Activated naive CD4-positive, alpha-beta T cell (primary cell): ENCODE data around the gene KPNA4.
"Not testable (repeated sequence)": the region's sequence is repeated elsewhere in the genome, so short reads cannot be mapped to it uniquely, and the experiment has no call there.

Source experiments
- DNase-seq, 4 experiments: peaks; one replicate each; lab custom pipeline; 2025; lab: John Stamatoyannopoulos, UW

KPNA4 gene

DNA sequence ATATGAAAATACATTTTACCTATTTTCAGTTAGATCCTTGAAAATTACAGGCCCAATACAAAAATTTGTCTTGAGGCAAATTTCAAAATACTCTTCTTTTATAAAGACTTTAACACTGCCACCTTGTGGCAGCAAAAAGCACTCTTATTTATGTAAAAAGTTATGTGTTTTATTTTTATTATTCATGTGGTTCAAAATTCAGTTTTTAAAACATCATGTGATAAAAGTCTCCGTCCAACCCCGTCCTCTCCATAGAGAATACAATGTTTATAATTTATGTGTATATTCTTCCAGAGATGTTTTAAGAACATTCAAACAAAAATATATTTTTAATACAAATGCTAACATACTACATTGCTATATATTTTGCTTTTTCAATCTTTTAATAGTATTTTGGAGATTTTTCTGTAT lies 78.9 kb downstream of the KPNA4 start:
- no peak for DNase-seq

DNA sequence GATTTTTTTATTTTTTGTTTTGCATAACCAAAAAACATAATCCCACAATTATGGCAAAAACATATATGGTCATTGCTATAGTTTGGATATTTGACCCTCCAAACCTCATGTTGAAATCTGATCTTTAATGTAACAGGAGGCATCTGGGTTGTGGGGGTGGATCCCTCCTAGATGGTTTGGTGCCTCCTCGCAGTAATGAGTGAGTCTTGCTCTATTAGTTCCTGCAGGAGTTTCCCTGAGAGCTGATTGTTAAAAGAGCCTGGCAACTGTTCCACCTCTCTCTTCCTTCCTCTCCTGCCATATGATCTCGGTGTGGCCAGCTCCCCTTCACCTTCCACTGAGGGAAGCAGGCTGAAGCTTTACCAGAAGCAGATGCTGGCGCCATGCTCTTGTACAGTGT lies 82.6 kb downstream of the KPNA4 start:
- no peak for DNase-seq

DNA sequence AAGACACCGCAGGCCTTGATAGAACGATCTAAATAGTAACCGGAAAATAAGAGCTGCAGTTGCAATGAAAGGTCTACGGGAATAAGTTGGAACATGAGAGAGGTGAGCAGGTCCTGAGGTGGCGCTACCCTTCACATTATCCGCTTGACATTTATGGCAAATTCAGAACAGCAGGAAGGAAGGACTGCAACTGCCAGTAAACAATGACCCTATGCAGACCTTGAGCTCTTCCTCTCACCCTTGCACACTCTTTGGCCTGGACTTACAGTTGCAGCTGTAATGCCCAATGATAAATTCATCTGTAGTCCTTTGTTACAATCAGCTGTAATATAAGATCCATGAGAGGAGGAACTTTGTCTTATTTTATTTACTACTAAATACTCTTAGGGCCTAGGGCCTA lies 83.5 kb downstream of the KPNA4 start:
- no peak for DNase-seq

DNA sequence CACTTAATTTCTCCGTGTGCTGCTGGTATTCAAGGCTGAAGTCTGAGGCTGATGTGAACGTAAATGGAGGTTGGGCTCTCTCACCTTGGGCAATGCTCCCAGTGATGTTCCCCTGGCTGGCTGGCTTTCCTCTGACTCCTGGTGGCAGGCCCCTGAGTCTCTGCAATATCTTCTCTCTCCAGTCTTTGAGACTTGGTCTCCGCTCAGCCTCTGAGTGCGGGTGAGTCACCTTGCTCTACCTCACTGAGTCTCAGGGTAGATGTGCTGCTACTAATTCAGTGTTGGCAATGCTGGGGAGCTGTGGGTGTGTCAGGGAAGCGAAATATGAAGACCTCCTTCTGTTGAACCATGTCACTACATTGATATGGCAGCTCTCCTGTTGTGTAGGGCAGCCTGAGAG lies 84.4 kb downstream of the KPNA4 start:
- DNase-seq = no peak

DNA sequence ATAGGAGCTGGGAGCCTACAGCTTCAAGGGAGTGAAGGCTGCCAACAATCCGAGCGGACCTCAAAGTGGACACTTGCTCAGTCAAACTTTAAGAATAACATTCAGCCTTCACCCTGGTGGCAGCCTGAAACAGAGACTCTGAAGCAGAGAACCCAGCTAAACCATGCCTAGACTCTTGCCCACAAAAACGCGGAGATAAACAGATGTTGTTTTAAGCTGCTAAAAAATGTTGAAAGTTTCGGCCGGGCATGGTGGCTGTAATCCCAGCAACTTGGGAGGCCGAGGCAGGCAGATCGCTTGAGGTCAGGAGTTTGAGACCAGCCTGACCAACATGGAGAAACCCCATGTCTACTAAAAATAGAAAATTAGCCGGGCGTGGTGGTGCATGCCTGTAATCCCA lies 86.0 kb downstream of the KPNA4 start:
- DNase-seq = no peak

DNA sequence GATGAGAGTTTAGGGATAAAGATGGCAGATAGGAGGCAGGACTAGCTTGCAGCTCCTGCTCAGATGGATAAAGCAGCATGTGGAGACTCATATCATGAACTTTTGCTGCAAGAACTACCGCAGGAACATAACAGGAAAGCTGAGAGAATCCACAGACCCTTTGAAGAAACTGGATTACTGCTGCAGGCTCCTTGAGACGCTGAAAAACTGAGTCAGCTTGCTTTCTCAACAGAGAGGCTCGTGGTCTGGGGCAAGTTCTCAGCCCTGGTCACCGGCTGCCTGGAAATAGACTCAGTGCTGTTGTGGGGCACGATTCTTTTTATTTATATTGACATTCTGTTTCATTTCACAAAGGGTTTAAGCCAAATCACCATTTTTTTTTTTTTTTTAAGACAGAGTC lies 87.0 kb downstream of the KPNA4 start:
- no peak for DNase-seq

DNA sequence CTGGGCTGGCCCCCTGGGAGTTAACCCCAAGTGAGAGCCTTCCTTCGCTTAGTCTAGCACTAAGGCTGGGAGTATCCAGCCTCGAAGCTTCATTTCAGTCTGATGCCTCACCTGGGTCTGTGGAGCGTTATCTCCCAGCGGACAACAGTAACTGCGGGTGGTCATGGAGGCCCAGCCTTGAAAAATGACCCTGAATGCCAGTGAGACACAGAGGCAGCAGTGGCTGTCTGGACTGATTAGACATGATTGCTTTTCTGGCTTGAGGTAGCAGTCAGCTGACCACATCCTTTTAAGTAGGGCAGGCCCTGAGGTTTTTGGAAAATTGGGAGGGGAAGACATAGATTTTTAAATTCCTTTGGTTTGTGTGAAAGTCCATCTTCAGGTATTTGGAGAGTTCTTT lies 87.6 kb downstream of the KPNA4 start:
- no peak for DNase-seq

DNA sequence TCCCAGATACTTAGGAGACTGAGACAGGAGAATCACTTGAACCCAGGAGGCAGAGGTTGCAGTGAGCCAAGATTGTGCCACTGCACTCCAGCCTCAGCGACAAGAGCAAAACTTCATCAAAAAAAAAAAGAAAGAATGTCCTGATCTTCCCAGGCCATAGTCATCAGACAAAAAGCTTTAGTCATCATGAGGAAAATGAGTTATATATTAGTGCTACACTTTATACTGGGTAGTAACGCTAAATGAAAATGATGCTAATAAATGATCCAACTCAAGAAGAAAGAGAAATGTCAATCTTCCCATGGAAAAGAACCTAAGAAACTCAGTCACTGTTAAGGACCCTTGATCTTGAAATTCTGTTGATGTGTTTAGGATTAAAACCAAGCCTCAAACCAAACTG lies 89.5 kb downstream of the KPNA4 start:
- no peak for DNase-seq

DNA sequence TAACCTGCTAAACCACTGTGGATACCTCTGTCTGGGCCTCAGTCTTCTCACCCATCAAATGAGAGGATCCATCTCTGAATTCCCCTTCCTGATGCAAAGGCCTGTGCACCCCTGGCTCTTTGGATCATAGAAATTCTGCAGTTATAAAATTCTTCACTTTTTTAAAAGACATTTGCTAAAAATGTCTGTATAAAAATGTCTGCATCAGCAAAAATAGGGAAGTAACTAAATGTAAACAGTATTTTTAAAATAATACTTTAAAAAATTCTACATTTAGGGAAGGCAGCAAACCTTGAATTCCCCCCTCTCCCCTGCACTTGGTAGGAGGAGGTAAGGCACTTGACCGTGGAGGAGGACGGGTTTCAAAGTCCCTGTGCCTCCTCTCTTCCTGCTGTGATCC lies 90.2 kb downstream of the KPNA4 start:
- no peak for DNase-seq

DNA sequence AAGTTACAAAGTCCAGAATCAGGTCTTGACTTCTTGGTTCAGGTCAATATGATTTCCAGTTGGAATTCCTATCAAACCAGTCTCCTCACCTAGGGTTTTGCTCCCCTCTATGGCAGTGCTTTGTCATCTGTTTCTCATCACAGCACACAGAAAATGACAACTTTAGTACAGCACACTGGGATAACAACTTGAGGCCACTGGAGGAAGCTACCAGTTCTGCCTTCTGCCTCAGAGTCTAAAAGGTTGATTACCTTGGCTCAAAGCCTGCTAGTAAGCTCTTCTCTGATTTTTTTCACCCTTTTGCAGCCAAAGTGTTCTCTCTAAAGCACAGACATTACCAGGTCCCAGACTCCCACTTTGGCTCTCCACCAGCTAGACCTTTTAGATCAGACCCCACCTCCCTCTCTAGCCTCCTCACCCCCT lies 90.9 kb downstream of the KPNA4 start:
- DNase-seq = no peak

DNA sequence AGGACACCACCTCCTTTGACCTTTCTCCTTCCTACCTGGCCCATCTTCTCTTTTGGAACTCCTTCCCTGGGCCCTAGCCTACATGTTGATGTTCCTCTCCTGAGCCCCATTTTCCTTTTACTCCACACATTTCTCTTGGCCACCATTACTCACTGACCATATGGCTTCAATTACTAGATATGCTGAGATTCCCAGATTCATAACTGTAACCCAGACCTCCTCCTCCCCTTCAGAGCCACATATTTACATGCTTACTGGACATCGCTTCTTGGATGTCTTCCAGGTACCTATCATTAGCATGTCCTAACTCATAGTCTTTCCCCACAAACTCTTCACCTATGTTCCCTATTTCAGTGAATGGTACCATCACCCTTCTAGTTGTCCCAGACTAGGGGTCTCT lies 91.4 kb downstream of the KPNA4 start:
- no peak for DNase-seq

DNA sequence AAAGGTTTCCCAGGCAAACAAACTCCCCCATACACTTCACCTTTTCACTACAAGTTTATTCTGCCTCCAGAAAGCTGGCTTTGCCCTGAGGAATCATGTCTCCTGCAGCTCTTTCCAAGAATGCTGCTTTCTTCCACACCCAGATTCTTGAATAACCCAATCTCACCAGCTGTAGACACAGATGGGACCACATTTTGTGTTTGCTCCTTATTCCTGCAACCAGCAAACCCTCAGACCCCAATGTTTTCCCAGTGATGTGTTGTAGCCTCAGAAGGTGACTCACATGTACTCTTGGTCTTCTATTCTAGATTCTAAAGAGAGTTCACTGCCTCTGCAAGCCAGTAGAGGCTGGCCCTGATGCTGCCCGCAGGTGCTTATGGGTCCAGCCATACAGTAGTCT lies 92.2 kb downstream of the KPNA4 start:
- no peak for DNase-seq

DNA sequence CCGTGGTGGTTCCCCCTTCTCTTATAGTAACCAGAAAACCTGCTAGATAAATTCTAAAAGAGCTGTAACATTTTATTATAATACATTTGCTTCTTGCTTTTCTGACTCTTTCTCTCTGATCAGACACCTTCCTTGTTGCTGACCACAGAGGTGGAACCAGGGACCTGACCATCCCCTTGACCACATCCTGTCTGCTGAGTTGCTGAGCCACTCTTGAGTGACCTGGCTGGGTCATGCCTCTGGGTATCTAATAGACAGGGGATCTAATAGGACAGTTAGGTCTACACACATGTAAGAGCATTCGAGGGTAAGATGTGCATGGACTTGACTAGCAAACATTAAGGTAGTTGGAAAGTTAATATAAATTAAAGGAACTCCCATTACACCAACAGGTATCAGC lies 93.0 kb downstream of the KPNA4 start:
- no peak for DNase-seq

DNA sequence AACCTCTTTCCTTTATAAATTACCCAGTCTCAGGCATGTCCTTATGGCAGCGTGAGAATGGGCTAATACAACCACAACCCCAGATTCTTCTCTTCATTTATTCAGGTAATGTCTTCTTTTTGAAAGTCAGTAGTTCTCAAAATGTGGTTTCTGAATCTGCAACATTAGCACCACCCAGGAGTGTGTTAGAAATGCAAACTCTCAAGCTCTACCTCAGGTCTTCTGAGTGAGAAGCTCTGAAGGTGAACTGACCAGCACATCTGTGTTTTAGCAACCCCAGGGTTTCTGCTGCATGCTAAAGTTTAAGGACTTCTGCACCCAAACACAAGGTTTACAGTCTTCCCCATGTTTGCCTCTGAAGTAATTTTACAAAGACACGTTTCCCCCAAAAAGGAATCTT lies 93.5 kb downstream of the KPNA4 start:
- no peak for DNase-seq

DNA sequence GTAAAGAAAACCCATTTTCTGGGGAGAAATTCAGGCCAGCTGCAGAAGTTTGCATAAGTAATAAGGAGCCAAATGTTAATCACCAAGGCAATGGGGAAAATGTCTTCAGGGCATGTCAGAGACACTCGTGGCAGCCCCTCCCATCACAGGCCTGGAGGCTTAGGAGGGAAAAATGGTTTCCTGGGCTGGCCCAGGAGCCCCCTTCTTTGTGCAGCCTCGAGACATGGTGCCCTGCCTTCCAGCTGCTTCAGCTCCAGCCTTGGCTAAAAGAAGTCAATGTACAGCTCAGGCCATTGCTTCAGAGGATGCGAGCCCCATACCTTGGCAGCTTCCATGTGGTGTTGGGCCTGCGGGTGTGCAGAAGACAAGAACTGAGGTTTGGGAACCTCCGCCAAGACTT lies 95.2 kb downstream of the KPNA4 start:
- DNase-seq = no peak

DNA sequence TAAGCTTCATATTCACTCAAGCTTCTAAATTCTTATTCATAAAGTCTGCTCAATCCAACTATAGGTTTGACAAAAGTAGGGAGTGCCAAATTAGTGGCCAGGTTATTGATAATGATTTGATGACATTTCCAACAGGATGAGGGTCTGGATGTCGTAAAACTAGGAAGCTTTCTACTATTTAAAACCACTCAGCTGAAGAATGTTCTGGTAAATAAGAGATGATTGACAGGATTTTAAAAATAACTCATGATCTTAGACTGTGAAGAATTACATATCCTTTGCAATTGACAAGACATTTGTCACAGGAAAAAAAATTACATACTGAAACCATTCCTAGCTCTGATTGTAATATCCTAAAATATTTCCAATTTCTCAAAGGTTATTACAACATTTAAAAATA lies 100.4 kb downstream of the KPNA4 start:
- no peak for DNase-seq

DNA sequence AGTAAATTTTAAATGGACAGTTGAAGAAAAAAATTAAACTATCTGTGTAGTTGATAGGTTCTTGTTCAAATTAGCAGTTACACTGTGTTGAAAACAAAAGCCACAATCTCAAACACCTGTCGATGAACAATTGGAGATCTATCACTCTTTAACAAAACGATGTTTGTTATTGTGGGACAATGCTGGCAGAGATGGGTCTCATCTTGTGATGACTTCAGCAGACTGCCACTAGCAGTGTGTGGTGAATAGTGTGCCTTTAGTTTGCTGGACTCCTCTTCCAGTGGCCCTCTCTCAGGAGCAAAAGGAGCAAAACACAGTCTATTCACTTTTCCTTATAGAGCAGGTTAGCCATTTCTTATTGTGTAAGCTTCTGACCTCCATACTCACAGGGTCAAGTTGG lies 101.0 kb downstream of the KPNA4 start:
- DNase-seq = no peak

DNA sequence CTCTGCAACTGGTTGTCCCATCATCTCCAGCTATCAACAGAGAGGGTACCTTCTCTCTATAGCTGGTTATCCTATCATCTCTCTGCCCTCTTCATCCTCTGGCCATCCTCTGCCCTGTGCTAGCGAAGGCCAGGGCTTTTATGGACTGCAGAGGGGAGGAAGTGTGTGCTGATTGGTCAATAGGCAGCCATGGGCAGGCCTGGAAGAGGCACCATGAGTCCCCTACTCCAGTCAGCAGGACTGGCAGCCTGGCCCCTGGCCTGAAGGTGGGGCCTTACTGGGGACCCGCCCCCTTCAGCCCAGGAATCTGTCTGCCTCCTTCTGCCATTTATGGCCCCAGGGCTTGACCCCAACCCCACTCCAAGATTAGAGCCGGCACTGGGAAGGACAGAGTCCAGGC lies 105.3 kb downstream of the KPNA4 start:
- DNase-seq = no peak

DNA sequence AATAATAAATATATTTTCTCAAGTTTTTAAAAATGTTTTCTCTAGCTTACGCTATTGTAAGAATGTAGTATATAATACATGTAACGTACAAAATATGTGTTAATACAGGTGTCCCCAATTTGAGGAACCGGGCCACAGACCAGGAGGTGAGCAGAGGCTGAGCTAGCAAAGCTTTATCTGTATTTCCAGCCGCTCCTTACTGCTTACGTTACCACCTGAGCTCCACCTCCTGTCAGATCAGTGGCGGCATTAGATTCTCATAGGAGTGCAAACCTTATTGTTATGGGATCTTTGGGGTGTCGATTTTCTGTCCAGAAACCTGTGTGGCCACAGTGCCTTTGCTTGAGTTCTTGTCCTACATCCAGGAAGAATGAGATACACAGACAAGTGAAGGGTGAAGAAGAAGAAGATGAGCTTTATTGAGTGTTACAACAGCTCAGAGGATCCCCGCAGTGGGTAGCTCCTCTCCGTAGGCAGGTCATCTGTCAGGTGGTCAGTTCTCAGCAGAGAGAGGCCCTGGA lies 105.9 kb downstream of the KPNA4 start:
- DNase-seq = no peak

DNA sequence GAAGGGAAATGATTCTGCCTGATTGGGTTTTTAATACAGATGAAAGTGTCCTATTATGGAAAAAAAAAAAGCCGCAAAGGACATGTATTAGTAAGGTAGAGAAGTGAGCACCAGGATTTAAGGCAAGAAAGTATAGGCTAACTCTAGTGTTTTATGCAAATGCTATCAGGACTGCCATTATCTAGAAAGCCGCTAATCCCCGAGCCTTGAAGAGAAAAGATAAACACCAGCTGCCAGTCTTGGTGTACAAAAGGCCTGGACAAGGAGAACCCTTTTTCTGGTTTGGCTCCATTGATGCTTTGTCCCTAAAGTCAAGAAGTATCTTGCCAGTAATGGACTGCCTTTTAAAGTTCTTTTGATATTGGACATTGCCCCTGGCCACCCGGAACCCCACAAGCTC lies 107.2 kb downstream of the KPNA4 start:
- no peak for DNase-seq

DNA sequence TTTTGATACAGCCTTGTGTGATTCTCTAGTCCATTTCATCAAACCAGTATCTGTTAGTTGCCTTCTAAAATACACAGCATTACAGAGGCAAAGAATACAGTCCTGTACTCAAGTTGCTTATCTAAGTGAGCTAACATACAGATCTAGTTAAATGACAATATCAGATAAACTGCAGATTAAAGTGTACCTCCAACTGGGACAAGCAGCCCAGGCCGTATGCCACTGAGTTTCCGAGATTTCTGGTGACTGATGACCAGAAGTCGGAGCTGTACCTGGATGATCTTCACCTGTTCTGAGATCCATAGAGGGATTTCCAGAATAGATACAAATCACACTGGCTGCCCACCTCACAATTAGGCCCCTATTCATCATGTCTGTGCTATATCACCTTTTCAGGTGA lies 109.5 kb downstream of the KPNA4 start:
- no peak for DNase-seq

DNA sequence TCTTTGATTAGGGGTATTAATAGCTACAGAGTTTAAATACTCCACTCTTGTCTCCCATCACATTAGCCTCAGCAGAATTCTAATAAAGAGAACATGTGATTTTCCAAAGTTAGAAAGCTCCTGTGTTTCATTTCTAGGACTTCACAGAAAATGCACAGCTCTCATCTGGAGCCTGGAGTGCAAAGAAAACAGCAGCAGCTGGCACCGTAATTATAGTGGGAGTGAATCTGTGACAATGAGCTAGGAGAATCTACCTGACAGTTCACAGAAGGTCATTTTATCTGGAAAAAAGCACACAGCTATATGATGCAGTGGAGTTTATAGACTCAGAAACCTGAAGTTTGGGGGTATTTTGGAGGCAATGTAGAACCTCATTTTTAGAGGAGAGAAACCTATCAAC lies 110.4 kb downstream of the KPNA4 start:
- no peak for DNase-seq

DNA sequence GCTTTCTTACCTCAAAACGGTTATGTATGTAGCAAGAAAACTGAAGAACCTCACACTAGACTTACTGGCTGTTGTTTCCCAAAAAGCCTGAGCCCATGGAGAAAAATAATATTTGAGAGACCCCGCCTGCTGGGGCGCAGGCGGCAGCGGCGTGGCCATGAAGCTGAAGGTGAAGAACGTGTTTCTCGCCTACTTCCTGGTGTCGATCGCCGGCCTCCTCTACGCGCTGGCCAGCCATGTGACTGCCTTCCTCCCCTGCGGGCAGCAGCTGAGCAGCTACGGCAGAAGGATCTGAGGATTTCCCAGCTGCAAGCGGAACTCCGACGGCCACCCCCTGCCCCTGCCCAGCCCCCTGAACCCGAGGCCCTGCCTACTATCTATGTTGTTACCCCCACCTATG lies 113.1 kb downstream of the KPNA4 start:
- DNase-seq = not testable (repeated sequence)

DNA sequence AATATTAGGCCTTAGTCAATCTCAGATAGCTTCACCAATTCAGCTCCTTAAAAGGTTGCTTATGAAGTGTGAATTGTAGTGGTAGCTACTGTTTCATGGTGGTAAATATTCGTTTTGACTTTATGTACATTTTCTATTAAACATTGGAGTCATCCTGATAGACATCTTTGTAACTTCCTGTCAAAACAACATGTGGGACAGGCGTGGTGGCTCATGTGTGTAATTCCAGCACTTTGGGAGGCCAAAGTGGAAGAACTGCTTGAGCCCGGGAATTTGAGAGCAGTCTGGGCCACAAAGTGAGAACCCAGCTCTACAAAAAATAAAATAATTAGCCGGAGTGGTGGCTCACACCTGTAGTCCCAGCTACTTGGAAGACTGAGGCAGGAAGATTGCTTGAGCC lies 113.8 kb downstream of the KPNA4 start:
- no peak for DNase-seq

DNA sequence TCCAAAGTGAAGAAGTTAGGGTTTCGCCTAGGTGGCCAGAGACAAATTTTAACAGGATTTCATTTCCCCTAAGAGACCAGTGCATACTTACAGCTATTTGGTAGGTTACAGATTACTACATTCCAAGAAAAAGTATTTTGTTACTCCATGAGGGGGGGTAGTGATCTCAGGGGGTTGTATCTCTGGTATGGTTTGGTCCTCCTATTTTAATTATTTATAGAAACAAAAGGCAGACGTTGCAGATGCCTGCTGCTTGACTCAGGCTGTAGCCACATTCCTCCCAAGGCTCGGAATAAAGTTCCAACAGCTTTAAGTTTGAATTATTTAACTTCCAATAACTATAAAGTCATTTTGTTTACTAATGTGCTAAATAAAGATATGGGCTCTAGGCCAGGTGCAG lies 114.5 kb downstream of the KPNA4 start:
- DNase-seq = no peak
